ENCODE results near the gene IL17RA.
"Not testable (repeated sequence)": the region's sequence is repeated elsewhere in the genome, so short reads cannot be mapped to it uniquely, and the experiment has no call there.

IL17RA gene

GRCh38 chr22:17138513-17138912, 53.7 kb downstream of the IL17RA start:
- H3K27ac Mint-ChIP-seq: no peak overlapping the region
- no peak overlapping the region for H3K4me3 Mint-ChIP-seq
- no peaks in the 10 kb centered on the region for H3K4me1 Mint-ChIP-seq
- H3K9me3 Mint-ChIP-seq: no peaks in the 10 kb centered on the region
- H3K36me3 Mint-ChIP-seq (ENCODE audit: low read depth): peaks cover 13% of the 10 kb centered on the region
- no peak for ATAC-seq
- no peak for DNase-seq
- no peaks in the 10 kb centered on the region for H3K27me3 Mint-ChIP-seq

GRCh38 chr22:17140022-17140421, 55.2 kb downstream of the IL17RA start:
- Mint-ChIP-seq H3K9me3 (no peaks in the 10 kb centered on the region), H3K36me3 (ENCODE audit: low read depth) (peaks cover 10% of the 10 kb centered on the region), H3K4me3 (no peak overlapping the region), H3K27me3 (no peaks in the 10 kb centered on the region), H3K27ac (no peak overlapping the region), H3K4me1 (no peaks in the 10 kb centered on the region)
- ATAC-seq (no peak), DNase-seq (no peak)

- no peaks in the 10 kb centered on the region for H3K4me1 Mint-ChIP-seq
- no peak for ATAC-seq
Measured at GRCh38 chr22:17140826-17141766, 56.3 kb downstream of the IL17RA start.

GRCh38 chr22:17143101-17143500, 58.3 kb downstream of the IL17RA start:
- DNase-seq: no peak
- Mint-ChIP-seq H3K36me3 (ENCODE audit: low read depth) (peaks cover 17% of the 10 kb centered on the region), H3K27ac (no peak overlapping the region), H3K4me1 (no peaks in the 10 kb centered on the region), H3K27me3 (no peaks in the 10 kb centered on the region), H3K4me3 (no peak overlapping the region), H3K9me3 (no peaks in the 10 kb centered on the region)
- ATAC-seq: no peak

More at GRCh38 chr22:17140826-17141766, 56.3 kb downstream of the IL17RA start:
- no peak for DNase-seq
- no peak overlapping the region for H3K4me3 Mint-ChIP-seq
- no peak overlapping the region for H3K27ac Mint-ChIP-seq
- peaks cover 14% of the 10 kb centered on the region for H3K36me3 Mint-ChIP-seq (ENCODE audit: low read depth)
- no peaks in the 10 kb centered on the region for H3K9me3 Mint-ChIP-seq
- H3K27me3 Mint-ChIP-seq: no peaks in the 10 kb centered on the region

DNA sequence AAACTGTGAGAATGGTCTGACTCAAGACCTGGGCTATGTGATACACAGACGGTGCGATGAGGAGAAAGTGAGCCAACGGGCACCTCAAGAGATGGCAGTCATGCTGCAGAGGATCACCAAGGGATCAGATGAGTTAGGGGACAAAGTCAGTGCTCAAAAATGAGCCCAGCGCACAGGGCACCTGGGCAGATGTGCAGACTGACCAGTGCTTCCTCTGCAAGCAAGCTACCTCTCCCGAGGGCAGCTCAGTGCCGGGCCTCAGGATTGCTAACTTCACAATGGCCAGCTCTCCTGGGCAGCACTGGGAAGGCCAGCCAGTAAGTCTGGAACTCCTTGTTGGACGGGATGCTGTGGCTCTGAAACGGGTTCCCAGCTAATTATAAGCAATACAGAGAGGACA, 59.0 kb downstream of the IL17RA start:
- no peak overlapping the region for H3K4me3 Mint-ChIP-seq
- DNase-seq (no peak), ATAC-seq (no peak)
- no peaks in the 10 kb centered on the region for H3K4me1 Mint-ChIP-seq
- H3K27me3 Mint-ChIP-seq: no peaks in the 10 kb centered on the region
- H3K27ac Mint-ChIP-seq: no peak overlapping the region
- peaks cover 19% of the 10 kb centered on the region for H3K36me3 Mint-ChIP-seq (ENCODE audit: low read depth)
- no peaks in the 10 kb centered on the region for H3K9me3 Mint-ChIP-seq

DNA sequence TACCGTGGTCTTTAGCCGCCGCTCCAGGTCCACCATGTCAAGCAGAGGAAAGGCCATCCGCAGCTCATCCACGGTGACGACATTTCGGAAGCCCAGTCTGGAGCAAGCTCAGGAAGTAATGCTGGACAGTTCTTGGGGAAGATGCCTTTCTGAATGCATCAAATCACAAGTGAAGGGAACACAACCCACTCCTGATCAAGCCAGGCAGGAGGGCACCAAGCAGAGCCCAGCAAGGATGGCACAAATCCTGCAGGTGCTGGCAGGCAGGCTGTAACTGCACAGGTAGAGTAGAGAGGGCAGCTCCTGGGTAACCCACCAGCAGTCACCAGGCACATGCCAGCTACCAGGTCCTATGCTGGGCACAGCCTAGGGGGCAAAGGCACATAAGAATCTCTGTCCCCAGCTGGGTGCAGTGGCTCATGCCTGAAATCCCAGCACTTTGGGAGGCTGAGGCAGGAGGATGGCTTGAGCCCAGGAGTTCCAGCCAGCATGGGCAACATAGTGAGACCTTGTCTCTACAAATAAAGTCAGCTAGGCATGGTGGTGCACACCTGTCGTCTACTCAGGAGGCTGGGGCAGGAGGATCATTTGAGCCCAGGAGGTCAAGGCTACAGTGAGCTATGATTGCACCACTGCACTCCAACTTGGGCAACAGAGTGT, 60.4 kb downstream of the IL17RA start:
- Mint-ChIP-seq H3K27ac (no peak overlapping the region), H3K36me3 (ENCODE audit: low read depth) (peaks cover 23% of the 10 kb centered on the region), H3K27me3 (no peaks in the 10 kb centered on the region), H3K4me1 (no peaks in the 10 kb centered on the region), H3K9me3 (no peaks in the 10 kb centered on the region), H3K4me3 (no peak overlapping the region)
- ATAC-seq (no peak), DNase-seq (no peak)

DNA sequence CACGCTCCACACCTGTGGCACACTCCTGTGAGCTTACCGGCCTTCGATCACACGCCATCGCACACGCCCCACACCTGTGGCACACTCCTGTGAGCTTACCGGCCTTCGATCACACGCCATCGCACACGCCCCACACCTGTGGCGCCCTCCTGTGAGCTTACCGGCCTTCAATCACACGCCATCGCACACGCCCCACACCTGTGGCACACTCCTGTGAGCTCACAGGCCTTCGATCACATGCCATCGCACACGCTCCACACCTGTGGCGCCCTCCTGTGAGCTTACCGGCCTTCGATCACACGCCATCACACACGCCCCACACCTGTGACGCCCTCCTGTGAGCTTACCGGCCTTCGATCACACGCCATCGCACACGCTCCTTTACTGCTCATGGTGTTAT, 62.7 kb downstream of the IL17RA start:
- not testable (repeated sequence) for H3K27ac Mint-ChIP-seq, H3K9me3 Mint-ChIP-seq, DNase-seq, H3K4me1 Mint-ChIP-seq, H3K4me3 Mint-ChIP-seq, H3K27me3 Mint-ChIP-seq, ATAC-seq
- H3K36me3 Mint-ChIP-seq (ENCODE audit: low read depth): peaks cover 24% of the 10 kb centered on the region

- H3K9me3 Mint-ChIP-seq: no peaks in the 10 kb centered on the region
- no peak for ATAC-seq
- H3K4me1 Mint-ChIP-seq: peaks cover 9% of the 10 kb centered on the region
- no peak overlapping the region for H3K27ac Mint-ChIP-seq
- H3K36me3 Mint-ChIP-seq (ENCODE audit: low read depth): peaks cover 18% of the 10 kb centered on the region
- no peaks in the 10 kb centered on the region for H3K27me3 Mint-ChIP-seq
- DNase-seq: no peak
- H3K4me3 Mint-ChIP-seq: no peak overlapping the region
Measured at GRCh38 chr22:17149076-17149815, 64.4 kb downstream of the IL17RA start.

DNA sequence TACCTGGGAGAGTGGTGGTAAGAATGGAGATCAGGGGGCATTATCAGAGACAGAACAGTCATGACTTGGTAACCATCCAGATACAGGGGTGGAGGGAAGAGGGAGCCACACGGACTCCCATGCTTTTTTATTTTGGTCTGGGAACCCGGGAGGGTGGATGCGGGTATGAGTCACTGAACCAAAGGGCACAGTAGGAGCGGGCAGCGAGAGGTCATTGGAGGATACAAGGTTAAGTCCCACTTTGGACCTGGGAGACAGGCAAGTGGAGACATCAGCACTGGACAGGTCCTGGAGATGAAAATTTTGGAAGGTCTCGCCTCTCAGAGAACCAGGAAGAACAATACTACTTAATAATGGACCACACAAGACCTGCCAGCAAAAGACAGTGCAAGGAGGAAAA, 67.5 kb downstream of the IL17RA start:
- ATAC-seq (no peak), DNase-seq (no peak)
- no peak overlapping the region for H3K27ac Mint-ChIP-seq
- peaks cover 23% of the 10 kb centered on the region for H3K36me3 Mint-ChIP-seq (ENCODE audit: low read depth)
- peaks cover 32% of the 10 kb centered on the region for H3K4me1 Mint-ChIP-seq
- H3K27me3 Mint-ChIP-seq: no peaks in the 10 kb centered on the region
- no peaks in the 10 kb centered on the region for H3K9me3 Mint-ChIP-seq
- no peak overlapping the region for H3K4me3 Mint-ChIP-seq

- Mint-ChIP-seq H3K27ac (no peak overlapping the region), H3K27me3 (no peaks in the 10 kb centered on the region), H3K4me3 (no peak overlapping the region), H3K36me3 (ENCODE audit: low read depth) (peaks cover 23% of the 10 kb centered on the region), H3K9me3 (no peaks in the 10 kb centered on the region), H3K4me1 (peaks cover 39% of the 10 kb centered on the region)
- no peak for ATAC-seq
- DNase-seq: no peak
Measured at GRCh38 chr22:17152971-17153370, 68.2 kb downstream of the IL17RA start.

DNA sequence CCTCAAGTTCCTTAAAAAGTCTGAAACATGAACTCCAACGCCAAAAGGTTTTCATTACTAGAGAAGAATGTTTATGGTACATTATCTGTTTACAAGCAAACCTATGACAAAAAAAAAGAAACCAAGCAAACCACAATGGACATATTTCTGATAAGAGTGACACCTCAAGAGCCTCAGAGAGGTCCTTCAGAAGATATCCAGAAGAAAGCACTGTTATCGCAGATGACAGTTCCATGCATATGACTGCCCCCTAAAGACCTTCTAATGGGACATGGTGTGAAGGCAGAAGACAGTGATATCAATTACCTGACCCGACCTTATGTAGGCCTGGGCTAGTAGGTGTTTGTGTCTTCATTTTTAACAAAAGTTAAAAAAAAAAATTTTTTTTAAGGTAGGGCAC, 71.1 kb downstream of the IL17RA start:
- Mint-ChIP-seq H3K4me3 (peak overlapping the region; percentile 59), H3K27me3 (no peaks in the 10 kb centered on the region), H3K27ac (no peak overlapping the region), H3K4me1 (peaks cover 48% of the 10 kb centered on the region), H3K36me3 (ENCODE audit: low read depth) (peaks cover 20% of the 10 kb centered on the region), H3K9me3 (no peaks in the 10 kb centered on the region)
- ATAC-seq: no peak
- no peak for DNase-seq

DNA sequence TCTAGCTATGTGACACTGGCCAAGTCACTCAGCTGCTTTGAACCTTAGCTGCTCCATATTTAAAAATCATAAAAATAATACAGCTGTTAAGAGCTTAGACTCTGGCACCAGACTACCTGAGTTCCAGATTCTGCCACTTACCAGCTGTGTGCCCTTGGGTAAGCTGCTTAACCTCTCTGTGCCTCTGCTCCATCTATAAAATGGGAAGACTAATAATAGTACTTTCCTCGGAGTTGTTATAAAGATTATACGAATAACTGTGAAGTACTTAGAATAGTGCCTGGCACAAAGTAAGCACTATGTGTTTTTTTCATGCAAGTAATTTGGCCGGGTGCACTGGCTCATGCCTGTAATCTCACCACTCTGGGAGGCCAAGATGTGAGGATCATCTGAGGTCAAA, 72.9 kb downstream of the IL17RA start:
- peaks cover 15% of the 10 kb centered on the region for H3K36me3 Mint-ChIP-seq (ENCODE audit: low read depth)
- no peaks in the 10 kb centered on the region for H3K27me3 Mint-ChIP-seq
- H3K4me3 Mint-ChIP-seq: peak overlapping the region; percentile 83
- no peaks in the 10 kb centered on the region for H3K9me3 Mint-ChIP-seq
- no peak for ATAC-seq
- DNase-seq: no peak
- peaks cover 40% of the 10 kb centered on the region for H3K4me1 Mint-ChIP-seq
- H3K27ac Mint-ChIP-seq: no peak overlapping the region

DNA sequence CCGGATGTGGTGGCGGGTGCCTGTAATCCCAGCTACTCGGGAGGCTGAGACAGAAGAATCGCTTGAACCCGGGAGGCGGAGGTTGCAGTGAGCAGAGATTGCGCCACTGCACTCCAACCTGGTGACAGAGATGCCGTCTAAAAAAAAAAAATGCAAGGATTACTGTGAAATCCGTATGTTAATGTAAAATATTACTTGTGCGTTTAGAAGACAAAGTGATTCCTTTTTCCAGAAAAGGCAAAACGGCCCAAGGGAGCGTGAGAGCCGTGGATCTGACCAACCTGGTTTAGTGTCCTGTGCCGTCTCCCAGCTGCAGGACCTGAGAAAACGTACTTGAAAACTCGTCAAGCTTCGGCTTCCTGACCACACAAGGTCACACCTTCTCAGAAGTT, 73.4 kb downstream of the IL17RA start:
- Mint-ChIP-seq H3K4me1 (peaks cover 40% of the 10 kb centered on the region), H3K9me3 (no peaks in the 10 kb centered on the region), H3K36me3 (ENCODE audit: low read depth) (peaks cover 15% of the 10 kb centered on the region), H3K4me3 (peak overlapping the region; percentile 83), H3K27ac (peak overlapping the region; percentile 77), H3K27me3 (no peaks in the 10 kb centered on the region)
- no peak for DNase-seq
- ATAC-seq: no peak

DNA sequence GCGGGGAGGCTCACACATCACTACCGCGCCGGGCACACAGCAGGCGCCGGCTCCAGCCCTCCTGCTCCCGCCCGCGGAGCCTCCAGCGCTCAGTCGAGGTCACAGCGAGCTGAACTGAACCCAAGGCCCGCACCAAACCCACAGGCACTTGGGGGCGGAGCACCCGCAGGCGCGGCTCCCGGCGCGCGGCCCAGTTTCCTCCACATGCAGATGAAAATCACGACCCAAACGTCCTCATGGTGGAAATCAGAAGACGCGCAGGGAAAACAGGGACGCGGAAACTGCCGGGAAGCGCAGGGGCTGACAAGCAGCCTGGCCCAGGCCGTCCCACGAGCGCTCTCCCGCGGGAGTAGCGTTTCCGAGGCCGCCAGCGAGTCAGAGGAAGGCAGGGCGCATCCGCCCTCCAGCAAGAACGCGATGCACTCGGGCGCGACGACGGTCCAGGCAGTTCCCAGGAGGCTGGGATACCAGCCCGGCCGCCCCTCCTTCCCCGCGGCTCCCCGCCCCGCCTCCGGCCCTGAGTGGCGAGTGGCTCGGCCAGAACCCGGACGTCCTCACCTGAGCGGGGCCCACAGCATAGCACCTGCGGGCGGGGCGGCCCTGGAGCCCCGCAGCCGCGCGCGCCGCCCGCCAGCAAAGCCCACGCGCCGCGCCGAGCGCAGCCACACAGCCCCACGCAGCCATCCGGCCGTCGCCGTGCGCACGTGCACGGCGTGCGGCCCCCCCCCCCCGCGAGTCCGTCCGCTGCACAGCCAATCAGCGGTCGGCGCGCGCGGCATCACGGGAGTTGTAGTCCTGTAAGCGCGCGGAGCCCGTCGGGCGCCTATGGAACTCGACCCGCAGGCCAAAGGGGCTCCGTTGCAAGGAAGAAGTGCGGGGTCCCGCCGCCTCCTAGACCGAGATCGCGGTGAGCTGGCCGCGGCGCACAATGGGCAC, 74.0 kb downstream of the IL17RA start, which contains the start of gene HDHD5:
Gene HDHD5 (minus strand): TSS at position 710 of the 936 bp plus-strand sequence. CDS start 26 bp downstream, at position 684.
- H3K4me3 Mint-ChIP-seq: peak within 1 kb of the TSS; percentile 83
- no peaks in the 10 kb centered on the region for H3K9me3 Mint-ChIP-seq
- H3K4me1 Mint-ChIP-seq: peaks cover 40% of the 10 kb centered on the region
- H3K36me3 Mint-ChIP-seq (ENCODE audit: low read depth): peaks cover 15% of the 10 kb centered on the region
- H3K27me3 Mint-ChIP-seq: no peaks in the 10 kb centered on the region
- peak within 1 kb of the TSS; percentile 86 for H3K27ac Mint-ChIP-seq
- peak; percentile 81 for ATAC-seq
- DNase-seq: peak; percentile 90
